ENCODE results near the gene WDR87. TPM values are rescaled to one million over a fixed set of nuclear protein-coding genes. Genes with fewer than 3 reads are reported as not detected.

The WDR87 gene
- total and polyA plus RNA-seq, 3 experiments from 2014 or later = not detected

- Mint-ChIP-seq H3K27ac (no peak overlapping the region), H3K9me3 (peaks cover 0 to 17% (median 9%) of the 10 kb centered on the region in 5 donors), H3K36me3 (peaks cover 15 to 42% (median 34%) of the 10 kb centered on the region in 3 donors), H3K4me1 (peaks cover 6 to 16% (median 8%) of the 10 kb centered on the region in 3 donors), H3K4me3 (no peak overlapping the region), H3K27me3 (no peaks in the 10 kb centered on the region)
- H3K9me3 ChIP-seq (ENCODE audit: low read length) = no peaks in the 10 kb centered on the region
- no peak for DNase-seq
- H3K4me1 ChIP-seq (ENCODE audit: insufficient read depth, low read length) = no peaks in the 10 kb centered on the region
- ChIA-PET CTCF (no interaction called here), POLR2A (no interaction called here)
- H3K4me3 ChIP-seq (ENCODE audit: low read length) = no peak overlapping the region
- H3K36me3 ChIP-seq (ENCODE audit: insufficient read depth, low read length) = no peaks in the 10 kb centered on the region
- no peaks in the 10 kb centered on the region for H3K27me3 ChIP-seq (ENCODE audit: insufficient read depth, low read length, poor library complexity, severe bottlenecking)
- H3K27ac ChIP-seq (ENCODE audit: low read depth, low read length) = no peak overlapping the region
These were observed 29.8 kb upstream of the WDR87 start for GRCh38 chr19:37936166-37936565.

GRCh38 chr19:37935341-37935740, 28.9 kb upstream of the WDR87 start:
- ChIA-PET CTCF (no interaction called here), POLR2A (no interaction called here)
- DNase-seq = no peak
- Mint-ChIP-seq H3K4me1 (peaks cover 6 to 20% (median 8%) of the 10 kb centered on the region in 3 donors), H3K27ac (no peak overlapping the region), H3K9me3 (peaks cover 0 to 17% (median 9%) of the 10 kb centered on the region in 5 donors), H3K36me3 (peaks cover 17 to 42% (median 38%) of the 10 kb centered on the region in 3 donors), H3K4me3 (no peak overlapping the region), H3K27me3 (no peaks in the 10 kb centered on the region)
- Histone ChIP-seq H3K4me3 (ENCODE audit: low read length) (no peak overlapping the region), H3K36me3 (ENCODE audit: insufficient read depth, low read length) (no peaks in the 10 kb centered on the region), H3K4me1 (ENCODE audit: insufficient read depth, low read length) (no peaks in the 10 kb centered on the region), H3K9me3 (ENCODE audit: low read length) (no peaks in the 10 kb centered on the region), H3K27ac (ENCODE audit: low read depth, low read length) (no peak overlapping the region), H3K27me3 (ENCODE audit: insufficient read depth, low read length, poor library complexity, severe bottlenecking) (no peaks in the 10 kb centered on the region)

DNA sequence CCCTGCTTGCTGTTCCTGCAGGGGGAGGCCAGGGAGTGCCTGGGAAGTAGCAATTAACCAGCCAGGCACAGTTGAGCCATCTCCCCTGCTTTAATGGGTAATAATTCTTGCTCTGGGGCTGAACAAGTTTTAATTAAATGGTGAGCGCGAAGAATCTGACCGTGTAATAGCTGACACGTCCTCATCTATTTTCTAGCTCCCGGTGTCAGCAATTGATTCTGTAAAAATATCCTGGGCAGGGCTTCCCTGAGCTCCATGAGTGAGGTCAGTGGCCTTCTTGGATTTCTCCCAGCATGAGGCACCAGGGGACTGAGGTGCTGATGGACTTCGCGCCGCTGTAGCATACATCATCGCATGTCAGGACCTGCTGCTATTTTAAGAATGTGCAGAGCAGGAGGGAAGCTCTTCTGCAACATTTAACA, 27.6 kb upstream of the WDR87 start:
- H3K27me3 ChIP-seq (ENCODE audit: insufficient read depth, low read length, poor library complexity, severe bottlenecking) = no peaks in the 10 kb centered on the region
- no peak overlapping the region for H3K4me3 ChIP-seq (ENCODE audit: low read length)
- Mint-ChIP-seq H3K27ac (no peak overlapping the region), H3K36me3 (peaks cover 15 to 34% (median 33%) of the 10 kb centered on the region in 3 donors), H3K4me3 (no peak overlapping the region), H3K27me3 (no peaks in the 10 kb centered on the region), H3K4me1 (peaks cover 3 to 20% (median 9%) of the 10 kb centered on the region in 3 donors), H3K9me3 (peaks cover 0 to 17% (median 9%) of the 10 kb centered on the region in 5 donors)
- DNase-seq = no peak
- no peak overlapping the region for H3K27ac ChIP-seq (ENCODE audit: low read depth, low read length)
- H3K4me1 ChIP-seq (ENCODE audit: insufficient read depth, low read length) = no peaks in the 10 kb centered on the region
- H3K9me3 ChIP-seq (ENCODE audit: low read length) = no peaks in the 10 kb centered on the region
- no peaks in the 10 kb centered on the region for H3K36me3 ChIP-seq (ENCODE audit: insufficient read depth, low read length)
- ChIA-PET CTCF (no interaction called here), POLR2A (no interaction called here)

- Histone ChIP-seq H3K27ac (ENCODE audit: low read depth, low read length) (no peak overlapping the region), H3K9me3 (ENCODE audit: low read length) (no peaks in the 10 kb centered on the region), H3K36me3 (ENCODE audit: insufficient read depth, low read length) (no peaks in the 10 kb centered on the region), H3K4me3 (ENCODE audit: low read length) (no peak overlapping the region), H3K27me3 (ENCODE audit: insufficient read depth, low read length, poor library complexity, severe bottlenecking) (no peaks in the 10 kb centered on the region), H3K4me1 (ENCODE audit: insufficient read depth, low read length) (no peaks in the 10 kb centered on the region)
- peaks cover 7 to 26% (median 13%) of the 10 kb centered on the region in 3 donors for H3K4me1 Mint-ChIP-seq
- no peaks in the 10 kb centered on the region for H3K27me3 Mint-ChIP-seq
- H3K36me3 Mint-ChIP-seq = peaks cover 15 to 34% (median 32%) of the 10 kb centered on the region in 3 donors
- ChIA-PET CTCF (no interaction called here), POLR2A (no interaction called here)
- H3K27ac Mint-ChIP-seq = no peak overlapping the region
- DNase-seq = no peak
- no peak overlapping the region for H3K4me3 Mint-ChIP-seq
- H3K9me3 Mint-ChIP-seq = peaks cover 0 to 17% (median 9%) of the 10 kb centered on the region in 5 donors
These were observed 26.9 kb upstream of the WDR87 start for GRCh38 chr19:37932985-37933936.

- no peaks in the 10 kb centered on the region for H3K4me1 ChIP-seq (ENCODE audit: insufficient read depth, low read length)
- Mint-ChIP-seq H3K4me1 (peaks cover 7 to 29% (median 18%) of the 10 kb centered on the region in 3 donors), H3K36me3 (peaks cover 18 to 34% (median 30%) of the 10 kb centered on the region in 3 donors), H3K4me3 (no peak overlapping the region), H3K27me3 (no peaks in the 10 kb centered on the region), H3K9me3 (peaks cover 0 to 17% (median 9%) of the 10 kb centered on the region in 5 donors), H3K27ac (no peak overlapping the region)
- no peak overlapping the region for H3K27ac ChIP-seq (ENCODE audit: low read depth, low read length)
- no peak overlapping the region for H3K4me3 ChIP-seq (ENCODE audit: low read length)
- POLR2A ChIA-PET = no interaction called here
- no peaks in the 10 kb centered on the region for H3K36me3 ChIP-seq (ENCODE audit: insufficient read depth, low read length)
- no peak for DNase-seq
- CTCF ChIA-PET = interaction anchor here (1.0 to 1.4 kb wide), 2 partner anchors 7 to 30 kb away, joined by 3 to 4 read pairs; no protein-coding TSS in a partner anchor
- H3K27me3 ChIP-seq (ENCODE audit: insufficient read depth, low read length, poor library complexity, severe bottlenecking) = no peaks in the 10 kb centered on the region
- H3K9me3 ChIP-seq (ENCODE audit: low read length) = no peaks in the 10 kb centered on the region
These were observed 25.7 kb upstream of the WDR87 start for GRCh38 chr19:37931881-37932655.

- POLR2A ChIA-PET = no interaction called here
- H3K4me3 Mint-ChIP-seq = no peak overlapping the region
- no peaks in the 10 kb centered on the region for H3K36me3 ChIP-seq (ENCODE audit: insufficient read depth, low read length)
These were observed 24.0 kb upstream of the WDR87 start for GRCh38 chr19:37930416-37930815.

GRCh38 chr19:37929355-37929923, 23.0 kb upstream of the WDR87 start:
- no peaks in the 10 kb centered on the region for H3K4me1 ChIP-seq (ENCODE audit: insufficient read depth, low read length)
- H3K9me3 ChIP-seq (ENCODE audit: low read length) = no peaks in the 10 kb centered on the region
- H3K27ac Mint-ChIP-seq = no peak overlapping the region
- ChIA-PET CTCF (no interaction called here), POLR2A (no interaction called here)
- H3K36me3 ChIP-seq (ENCODE audit: insufficient read depth, low read length) = no peaks in the 10 kb centered on the region
- no peaks in the 10 kb centered on the region for H3K27me3 Mint-ChIP-seq
- H3K27ac ChIP-seq (ENCODE audit: low read depth, low read length) = no peak overlapping the region
- H3K4me3 ChIP-seq (ENCODE audit: low read length) = no peak overlapping the region
- H3K4me3 Mint-ChIP-seq = no peak overlapping the region
- H3K36me3 Mint-ChIP-seq = peaks cover 13 to 25% (median 19%) of the 10 kb centered on the region in 3 donors
- peaks cover 9 to 42% (median 22%) of the 10 kb centered on the region in 3 donors for H3K4me1 Mint-ChIP-seq
- H3K9me3 Mint-ChIP-seq = peaks cover 0 to 2% (median under 1%) of the 10 kb centered on the region in 5 donors
- no peaks in the 10 kb centered on the region for H3K27me3 ChIP-seq (ENCODE audit: insufficient read depth, low read length, poor library complexity, severe bottlenecking)
- DNase-seq = no peak

More at GRCh38 chr19:37930416-37930815, 24.0 kb upstream of the WDR87 start:
- Histone ChIP-seq H3K4me3 (ENCODE audit: low read length) (no peak overlapping the region), H3K4me1 (ENCODE audit: insufficient read depth, low read length) (no peaks in the 10 kb centered on the region), H3K27ac (ENCODE audit: low read depth, low read length) (no peak overlapping the region), H3K27me3 (ENCODE audit: insufficient read depth, low read length, poor library complexity, severe bottlenecking) (no peaks in the 10 kb centered on the region), H3K9me3 (ENCODE audit: low read length) (no peaks in the 10 kb centered on the region)
- no peak for DNase-seq
- Mint-ChIP-seq H3K27ac (no peak overlapping the region), H3K4me1 (peaks cover 7 to 37% (median 18%) of the 10 kb centered on the region in 3 donors), H3K27me3 (no peaks in the 10 kb centered on the region), H3K9me3 (peaks cover 0 to 10% (median 7%) of the 10 kb centered on the region in 5 donors), H3K36me3 (peaks cover 14 to 27% (median 24%) of the 10 kb centered on the region in 3 donors)
- CTCF ChIA-PET = interaction anchor here (1.4 kb wide), 1 partner anchor 9 kb away, joined by 3 read pairs; no protein-coding TSS in a partner anchor

Data from CD8-positive, alpha-beta memory T cell (primary cell).